ENCODE data around the gene ANKRD6.
A peak's percentile ranks its signal among the peaks of the same experiment; 100 is the strongest.

The ANKRD6 gene

GRCh38 chr6:89657445-89658158, 224.7 kb downstream of the ANKRD6 start:
- DNase-seq (ENCODE audit: low spot score), result no peak

- no peak for DNase-seq (ENCODE audit: low spot score)
Measured at GRCh38 chr6:89660981-89661380, 228.0 kb downstream of the ANKRD6 start.

GRCh38 chr6:89661559-89661958, 228.6 kb downstream of the ANKRD6 start:
- DNase-seq (ENCODE audit: low spot score), result no peak

GRCh38 chr6:89662659-89663223, 229.8 kb downstream of the ANKRD6 start:
- DNase-seq (ENCODE audit: low spot score), result no peak

- peak; percentile 15 for DNase-seq (ENCODE audit: low spot score)
Measured at GRCh38 chr6:89667872-89668556, 235.1 kb downstream of the ANKRD6 start.

- DNase-seq (ENCODE audit: low spot score), result no peak
Measured at GRCh38 chr6:89669002-89669401, 236.1 kb downstream of the ANKRD6 start.

GRCh38 chr6:89670935-89671565, 238.1 kb downstream of the ANKRD6 start:
- DNase-seq (ENCODE audit: low spot score), result no peak

- peak; percentile 51 for DNase-seq (ENCODE audit: low spot score)
Measured at GRCh38 chr6:89675949-89676748, 243.2 kb downstream of the ANKRD6 start.

GRCh38 chr6:89678531-89678930, 245.6 kb downstream of the ANKRD6 start:
- DNase-seq (ENCODE audit: low spot score), result no peak

- DNase-seq (ENCODE audit: low spot score), result no peak
Measured at GRCh38 chr6:89679215-89680120, 246.5 kb downstream of the ANKRD6 start.

- no peak for DNase-seq (ENCODE audit: low spot score)
Measured at GRCh38 chr6:89680150-89680549, 247.2 kb downstream of the ANKRD6 start.

- peak; percentile 25 for DNase-seq (ENCODE audit: low spot score)
Measured at GRCh38 chr6:89680551-89680950, 247.6 kb downstream of the ANKRD6 start.

- no peak for DNase-seq (ENCODE audit: low spot score)
Measured at GRCh38 chr6:89681983-89682564, 249.1 kb downstream of the ANKRD6 start.

- no peak for DNase-seq (ENCODE audit: low spot score)
Measured at GRCh38 chr6:89682991-89683390, 250.0 kb downstream of the ANKRD6 start.
